RCC 7860 (cell line): ENCODE results near the gene CHAC1.

Experiments
- DNase-seq: peaks from one replicate; pipeline ENCODE4 v3.0.0-alpha.2; 2015; ENCODE audit warnings: low spot score
- FAIRE-seq: peaks from 2 replicates; lab custom pipeline; 2012; peaks lifted over from hg19 to GRCh38; lab: Jason Lieb, UNC

Gene CHAC1

GRCh38 chr15:40952901-40953712 is at the start of gene CHAC1:
Gene CHAC1, plus strand, starts transcription at chr15:40953471. Its CDS starts 113 bp downstream, at chr15:40953584.
- peak; percentile 90 for DNase-seq
- FAIRE-seq: peak; percentile 74

GRCh38 chr15:40904552-40905201 is 48.6 kb upstream of the CHAC1 start:
- no peak for FAIRE-seq
- DNase-seq: no peak

GRCh38 chr15:40906091-40906990 is 46.9 kb upstream of the CHAC1 start:
- FAIRE-seq (peak; percentile 57), DNase-seq (peak; percentile 80)

GRCh38 chr15:40906991-40907802 is 46.1 kb upstream of the CHAC1 start:
- DNase-seq (no peak), FAIRE-seq (no peak)

GRCh38 chr15:40908095-40908494 is 45.2 kb upstream of the CHAC1 start:
- DNase-seq (no peak), FAIRE-seq (no peak)

GRCh38 chr15:40909662-40910630 is 43.3 kb upstream of the CHAC1 start:
- DNase-seq (no peak), FAIRE-seq (no peak)

GRCh38 chr15:40911141-40911540 is 42.1 kb upstream of the CHAC1 start:
- no peak for FAIRE-seq
- no peak for DNase-seq

GRCh38 chr15:40911693-40912092 is 41.6 kb upstream of the CHAC1 start:
- FAIRE-seq: no peak
- DNase-seq: no peak

GRCh38 chr15:40912478-40912877 is 40.8 kb upstream of the CHAC1 start:
- no peak for FAIRE-seq
- DNase-seq: no peak

- no peak for FAIRE-seq
- DNase-seq: no peak
Measured at GRCh38 chr15:40914013-40914412, 39.3 kb upstream of the CHAC1 start.

- FAIRE-seq: no peak
- no peak for DNase-seq
Measured at GRCh38 chr15:40914486-40914885, 38.8 kb upstream of the CHAC1 start.

- FAIRE-seq (no peak), DNase-seq (no peak)
Measured at GRCh38 chr15:40915116-40915661, 38.1 kb upstream of the CHAC1 start.

- FAIRE-seq (no peak), DNase-seq (no peak)
Measured at GRCh38 chr15:40915679-40916078, 37.6 kb upstream of the CHAC1 start.

GRCh38 chr15:40917585-40917984 is 35.7 kb upstream of the CHAC1 start:
- FAIRE-seq (no peak), DNase-seq (no peak)

- DNase-seq (no peak), FAIRE-seq (no peak)
Measured at GRCh38 chr15:40918146-40918798, 35.0 kb upstream of the CHAC1 start.

GRCh38 chr15:40918799-40919392 is 34.4 kb upstream of the CHAC1 start:
- DNase-seq (no peak), FAIRE-seq (no peak)

GRCh38 chr15:40921949-40922607 is 31.2 kb upstream of the CHAC1 start:
- no peak for FAIRE-seq

GRCh38 chr15:40922608-40923005 is 30.7 kb upstream of the CHAC1 start:
- DNase-seq: no peak
- no peak for FAIRE-seq

More at GRCh38 chr15:40921949-40922607, 31.2 kb upstream of the CHAC1 start:
- no peak for DNase-seq
